HG02870 (cell line): Measurements from ENCODE around the gene SETD1A.

ENCODE experiments used
- ATAC-seq: cut with Tn5 transposase; IDR thresholded peaks from one replicate; pipeline ENCODE4 v1.9.1; 2021; ENCODE audit warnings: mild to moderate bottlenecking, moderate library complexity; ENCODE audit not compliant: unreplicated experiment

Gene SETD1A

GRCh38 chr16:30953111-30953510 lies 4.4 kb upstream of the SETD1A start:
- ATAC-seq = no peak

- no peak for ATAC-seq
Observed at GRCh38 chr16:30953511-30954124, 3.9 kb upstream of the SETD1A start.

GRCh38 chr16:30954993-30955392 lies 2.6 kb upstream of the SETD1A start:
- no peak for ATAC-seq

- peak; percentile 39 for ATAC-seq
Observed at GRCh38 chr16:30956601-30957455, 726 bp upstream of the SETD1A start.

GRCh38 chr16:30958175-30959079 lies 873 bp downstream of the SETD1A start:
- peak; percentile 14 for ATAC-seq

- no peak for ATAC-seq
Observed at GRCh38 chr16:30961384-30961783, 3.8 kb downstream of the SETD1A start.

GRCh38 chr16:30963925-30964511 lies 6.5 kb downstream of the SETD1A start:
- ATAC-seq = no peak

GRCh38 chr16:30964574-30965226 lies 7.1 kb downstream of the SETD1A start:
- no peak for ATAC-seq

GRCh38 chr16:30965436-30965835 lies 7.9 kb downstream of the SETD1A start:
- no peak for ATAC-seq

GRCh38 chr16:30966033-30966619 lies 8.6 kb downstream of the SETD1A start:
- ATAC-seq = no peak

GRCh38 chr16:30967795-30968194 lies 10.2 kb downstream of the SETD1A start:
- ATAC-seq = no peak

GRCh38 chr16:30969246-30969842 lies 11.8 kb downstream of the SETD1A start:
- ATAC-seq = no peak

- ATAC-seq = no peak
Observed at GRCh38 chr16:30971298-30971697, 13.7 kb downstream of the SETD1A start.

- ATAC-seq = no peak
Observed at GRCh38 chr16:30972872-30973271, 15.3 kb downstream of the SETD1A start.

GRCh38 chr16:30974348-30974747 lies 16.8 kb downstream of the SETD1A start:
- ATAC-seq = no peak

GRCh38 chr16:30976486-30976885 lies 18.9 kb downstream of the SETD1A start:
- ATAC-seq = no peak

GRCh38 chr16:30977502-30977901 lies 19.9 kb downstream of the SETD1A start:
- ATAC-seq = no peak

- no peak for ATAC-seq
Observed at GRCh38 chr16:30979170-30980022, 21.8 kb downstream of the SETD1A start.

GRCh38 chr16:30980023-30980371 lies 22.4 kb downstream of the SETD1A start:
- no peak for ATAC-seq
